ENCODE results near the gene SRSF8. TPM values are rescaled to one million over a fixed set of nuclear protein-coding genes. Genes with fewer than 3 reads are reported as not detected.
"Not testable (repeated sequence)": the region's sequence is repeated elsewhere in the genome, so short reads cannot be mapped to it uniquely, and the experiment has no call there.

The SRSF8 gene
- total RNA-seq, 2 donors from 2014 or later: 16.3 to 20.1 TPM

GRCh38 chr11:95045812-95046211, 20.9 kb upstream of the SRSF8 start:
- H3K4me3 ChIP-seq (ENCODE audit: low read length): no peak overlapping the region
- no peaks in the 10 kb centered on the region for H3K36me3 Mint-ChIP-seq (ENCODE audit: low read depth)
- no peak overlapping the region for H3K4me3 Mint-ChIP-seq
- no peak for DNase-seq
- peaks cover 6% of the 10 kb centered on the region for H3K4me1 Mint-ChIP-seq
- TF ChIP-seq, protein P1, sequence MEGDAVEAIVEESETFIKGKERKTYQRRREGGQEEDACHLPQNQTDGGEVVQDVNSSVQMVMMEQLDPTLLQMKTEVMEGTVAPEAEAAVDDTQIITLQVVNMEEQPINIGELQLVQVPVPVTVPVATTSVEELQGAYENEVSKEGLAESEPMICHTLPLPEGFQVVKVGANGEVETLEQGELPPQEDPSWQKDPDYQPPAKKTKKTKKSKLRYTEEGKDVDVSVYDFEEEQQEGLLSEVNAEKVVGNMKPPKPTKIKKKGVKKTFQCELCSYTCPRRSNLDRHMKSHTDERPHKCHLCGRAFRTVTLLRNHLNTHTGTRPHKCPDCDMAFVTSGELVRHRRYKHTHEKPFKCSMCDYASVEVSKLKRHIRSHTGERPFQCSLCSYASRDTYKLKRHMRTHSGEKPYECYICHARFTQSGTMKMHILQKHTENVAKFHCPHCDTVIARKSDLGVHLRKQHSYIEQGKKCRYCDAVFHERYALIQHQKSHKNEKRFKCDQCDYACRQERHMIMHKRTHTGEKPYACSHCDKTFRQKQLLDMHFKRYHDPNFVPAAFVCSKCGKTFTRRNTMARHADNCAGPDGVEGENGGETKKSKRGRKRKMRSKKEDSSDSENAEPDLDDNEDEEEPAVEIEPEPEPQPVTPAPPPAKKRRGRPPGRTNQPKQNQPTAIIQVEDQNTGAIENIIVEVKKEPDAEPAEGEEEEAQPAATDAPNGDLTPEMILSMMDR (conservative IDR thresholded peaks at IDR 0.05): no peak
- H3K9me3 Mint-ChIP-seq: no peaks in the 10 kb centered on the region
- H3K36me3 ChIP-seq (ENCODE audit: control insufficient read depth, insufficient read depth, low read length): no peaks in the 10 kb centered on the region
- no peaks in the 10 kb centered on the region for H3K9me3 ChIP-seq (ENCODE audit: control insufficient read depth, low read length)
- H3K4me1 ChIP-seq (ENCODE audit: control insufficient read depth, insufficient read depth, low read length): no peaks in the 10 kb centered on the region
- no peak overlapping the region for H3K9ac ChIP-seq (ENCODE audit: extremely low read depth, low read length, poor library complexity, severe bottlenecking)
- peaks cover 32% of the 10 kb centered on the region for H3K27me3 Mint-ChIP-seq (ENCODE audit: insufficient read depth)
- no peak overlapping the region for H3K27ac ChIP-seq (ENCODE audit: low read depth, low read length)
- no peak overlapping the region for H3K27ac Mint-ChIP-seq
- peaks cover 15% of the 10 kb centered on the region for H3K27me3 ChIP-seq (ENCODE audit: control insufficient read depth, insufficient read depth, low read length, poor library complexity, severe bottlenecking)

DNA sequence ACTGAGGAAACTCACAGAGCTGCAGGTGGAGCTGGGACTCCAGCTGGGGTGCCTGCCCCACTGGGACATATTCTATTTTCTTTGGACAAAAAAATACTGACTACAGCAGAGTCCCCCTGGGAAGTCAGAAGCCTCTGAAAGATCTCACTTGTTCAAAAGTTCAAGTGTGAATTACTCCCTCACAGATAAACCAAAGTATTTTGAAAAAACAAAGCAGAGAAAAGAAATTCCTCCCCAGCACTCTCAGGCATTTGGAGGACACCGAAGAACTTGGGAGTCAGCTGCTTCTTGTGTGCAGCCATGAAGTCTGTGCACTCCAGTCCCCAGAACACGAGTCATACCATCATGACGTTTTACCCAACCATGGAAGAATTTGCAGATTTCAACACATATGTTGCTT, 17.6 kb upstream of the SRSF8 start, which contains the start of gene KDM4F:
Gene KDM4F (plus strand): TSS at position 301 of the 400 bp plus-strand sequence.
- H3K27ac Mint-ChIP-seq; H3K4me3 ChIP-seq (ENCODE audit: low read length); H3K9me3 Mint-ChIP-seq; H3K36me3 Mint-ChIP-seq (ENCODE audit: low read depth); H3K4me3 Mint-ChIP-seq; H3K27me3 ChIP-seq (ENCODE audit: control insufficient read depth, insufficient read depth, low read length, poor library complexity, severe bottlenecking); H3K36me3 ChIP-seq (ENCODE audit: control insufficient read depth, insufficient read depth, low read length); H3K9me3 ChIP-seq (ENCODE audit: control insufficient read depth, low read length); DNase-seq; H3K4me1 ChIP-seq (ENCODE audit: control insufficient read depth, insufficient read depth, low read length); H3K4me1 Mint-ChIP-seq; H3K9ac ChIP-seq (ENCODE audit: extremely low read depth, low read length, poor library complexity, severe bottlenecking); H3K27ac ChIP-seq (ENCODE audit: low read depth, low read length): not testable (repeated sequence)
- WGBS, 2 experiments (ENCODE audit: insufficient coverage in 1 of 2, insufficient read length in 1 of 2): 80 to 96% methylated on average over 1 to 3 of the region's 3 CpGs
- H3K27me3 Mint-ChIP-seq (ENCODE audit: insufficient read depth): peaks cover 38% of the 10 kb centered on the region

- Mint-ChIP-seq H3K36me3 (ENCODE audit: low read depth) (no peaks in the 10 kb centered on the region), H3K4me3 (no peak overlapping the region), H3K4me1 (no peaks in the 10 kb centered on the region), H3K27me3 (ENCODE audit: insufficient read depth) (peaks cover 36% of the 10 kb centered on the region), H3K9me3 (no peaks in the 10 kb centered on the region), H3K27ac (no peak overlapping the region)
- TF ChIP-seq, protein P1 (conservative IDR thresholded peaks at IDR 0.05): no peak
- H3K27ac ChIP-seq (ENCODE audit: low read depth, low read length): no peak overlapping the region
- H3K9me3 ChIP-seq (ENCODE audit: control insufficient read depth, low read length): no peaks in the 10 kb centered on the region
- peaks cover 15% of the 10 kb centered on the region for H3K27me3 ChIP-seq (ENCODE audit: control insufficient read depth, insufficient read depth, low read length, poor library complexity, severe bottlenecking)
- DNase-seq: no peak
- H3K4me3 ChIP-seq (ENCODE audit: low read length): no peak overlapping the region
- no peaks in the 10 kb centered on the region for H3K36me3 ChIP-seq (ENCODE audit: control insufficient read depth, insufficient read depth, low read length)
- no peaks in the 10 kb centered on the region for H3K4me1 ChIP-seq (ENCODE audit: control insufficient read depth, insufficient read depth, low read length)
- 93 to 96% methylated on average over 19 to 22 of the region's 22 CpGs for WGBS, 2 experiments (ENCODE audit: insufficient coverage in 1 of 2, insufficient read length in 1 of 2)
- no peak overlapping the region for H3K9ac ChIP-seq (ENCODE audit: extremely low read depth, low read length, poor library complexity, severe bottlenecking)
These were observed 16.0 kb upstream of the SRSF8 start for GRCh38 chr11:95050595-95051202.

DNA sequence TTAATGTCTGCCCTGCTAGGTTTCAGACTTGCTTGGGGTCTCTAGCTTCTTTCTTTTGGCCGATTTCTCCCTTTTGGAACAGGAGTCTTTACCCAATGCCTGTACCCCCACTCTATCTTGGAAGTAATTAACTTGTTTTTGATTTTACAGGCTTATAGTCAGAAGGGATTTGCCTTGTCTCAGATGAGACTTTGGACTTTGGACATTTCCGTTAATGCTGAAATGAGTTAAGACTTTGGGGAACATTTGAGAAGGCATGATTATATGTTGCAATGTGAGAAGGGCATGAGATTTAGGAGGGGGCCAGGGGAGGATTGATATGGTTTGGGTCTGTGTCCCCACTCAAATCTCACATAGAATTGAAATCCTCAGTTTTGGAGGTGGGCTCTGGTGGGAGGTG, 12.4 kb upstream of the SRSF8 start:
- Mint-ChIP-seq H3K27ac (no peak overlapping the region), H3K27me3 (ENCODE audit: insufficient read depth) (peaks cover 27% of the 10 kb centered on the region), H3K4me3 (no peak overlapping the region), H3K9me3 (no peaks in the 10 kb centered on the region), H3K4me1 (no peaks in the 10 kb centered on the region), H3K36me3 (ENCODE audit: low read depth) (no peaks in the 10 kb centered on the region)
- no peak overlapping the region for H3K4me3 ChIP-seq (ENCODE audit: low read length)
- H3K27me3 ChIP-seq (ENCODE audit: control insufficient read depth, insufficient read depth, low read length, poor library complexity, severe bottlenecking): peaks cover 13% of the 10 kb centered on the region
- H3K9me3 ChIP-seq (ENCODE audit: control insufficient read depth, low read length): no peaks in the 10 kb centered on the region
- TF ChIP-seq, protein P1 (conservative IDR thresholded peaks at IDR 0.05): no peak
- no peaks in the 10 kb centered on the region for H3K36me3 ChIP-seq (ENCODE audit: control insufficient read depth, insufficient read depth, low read length)
- WGBS, 2 experiments (ENCODE audit: insufficient coverage in 1 of 2, insufficient read length in 1 of 2): 83 to 96% methylated on average over 1 to 2 of the region's 2 CpGs
- H3K27ac ChIP-seq (ENCODE audit: low read depth, low read length): no peak overlapping the region
- no peaks in the 10 kb centered on the region for H3K4me1 ChIP-seq (ENCODE audit: control insufficient read depth, insufficient read depth, low read length)
- no peak for DNase-seq
- no peak overlapping the region for H3K9ac ChIP-seq (ENCODE audit: extremely low read depth, low read length, poor library complexity, severe bottlenecking)
